Measurements from ENCODE around the gene CCDC148. TPM values are rescaled to one million over a fixed set of nuclear protein-coding genes. Genes with fewer than 3 reads are reported as not detected.
"Not testable (repeated sequence)": the region's sequence is repeated elsewhere in the genome, so short reads cannot be mapped to it uniquely, and the experiment has no call there.

CCDC148 gene
- polyA plus RNA-seq, 2 donors, result 0.13 to 0.29 TPM

DNA sequence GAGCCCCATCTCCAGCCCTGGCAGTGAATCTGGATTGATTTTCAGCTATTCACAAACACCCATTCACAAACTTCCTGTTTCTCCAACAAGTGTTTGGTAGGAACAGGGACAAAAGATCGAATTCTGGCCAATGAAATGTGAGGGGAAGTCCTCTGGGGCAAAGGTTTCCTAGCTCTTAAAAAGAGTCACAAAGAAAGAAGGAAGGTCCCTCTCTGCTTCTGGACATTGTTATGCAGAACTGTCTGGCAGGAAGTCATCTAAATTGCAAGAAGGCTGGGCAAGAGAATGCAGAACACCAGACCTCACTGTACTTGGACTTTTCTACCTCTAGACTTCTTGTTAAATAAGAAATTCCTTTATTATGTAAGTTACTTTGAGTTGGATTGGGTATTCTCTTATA, 137.3 kb downstream of the CCDC148 start:
- Histone ChIP-seq H3K27ac (ENCODE audit: low read depth in 2 of 2, low read length in 1 of 2) (no peak overlapping the region), H3K27me3 (ENCODE audit: control insufficient read depth in 1 of 2, insufficient read depth in 2 of 2, low read length in 2 of 2) (no peaks in the 10 kb centered on the region), H3K4me1 (ENCODE audit: control insufficient read depth in 2 of 2, insufficient read depth in 2 of 2, low read length in 1 of 2) (no peaks in the 10 kb centered on the region), H3K36me3 (ENCODE audit: control insufficient read depth in 2 of 2, insufficient read depth in 2 of 2, low read length in 1 of 2) (no peaks in the 10 kb centered on the region), H3K9me3 (ENCODE audit: control insufficient read depth in 2 of 2, insufficient read depth in 1 of 2, low read depth in 1 of 2, low read length in 1 of 2) (no peaks in the 10 kb centered on the region), H3K4me3 (ENCODE audit: low read depth in 1 of 2, low read length in 2 of 2) (no peak overlapping the region)
- 44 to 61% methylated on average over 1 of the region's 1 CpG for WGBS, 2 donors

DNA sequence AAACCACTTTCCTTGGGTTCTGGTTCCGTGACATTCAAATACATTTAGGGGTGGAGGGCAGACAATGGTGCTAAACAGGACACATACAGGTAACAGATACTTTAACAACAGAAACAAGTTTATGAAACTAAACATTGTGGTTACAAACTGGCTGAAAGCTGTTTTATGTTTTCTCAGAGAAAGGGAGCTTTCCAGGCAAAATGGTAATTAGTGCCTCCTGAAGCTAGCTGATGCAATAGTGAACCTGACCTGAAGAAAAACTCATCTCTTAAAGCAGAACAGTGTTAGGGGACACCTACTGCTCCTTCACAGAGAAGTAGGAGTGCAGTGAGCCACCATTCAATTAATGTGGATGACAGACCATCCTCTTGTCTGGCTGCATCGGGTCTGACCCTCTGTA, 138.9 kb downstream of the CCDC148 start:
- Histone ChIP-seq H3K36me3 (ENCODE audit: control insufficient read depth in 2 of 2, insufficient read depth in 2 of 2, low read length in 1 of 2) (no peaks in the 10 kb centered on the region), H3K4me3 (ENCODE audit: low read depth in 1 of 2, low read length in 2 of 2) (no peak overlapping the region), H3K9me3 (ENCODE audit: control insufficient read depth in 2 of 2, insufficient read depth in 1 of 2, low read depth in 1 of 2, low read length in 1 of 2) (no peaks in the 10 kb centered on the region), H3K4me1 (ENCODE audit: control insufficient read depth in 2 of 2, insufficient read depth in 2 of 2, low read length in 1 of 2) (no peaks in the 10 kb centered on the region), H3K27me3 (ENCODE audit: control insufficient read depth in 1 of 2, insufficient read depth in 2 of 2, low read length in 2 of 2) (no peaks in the 10 kb centered on the region), H3K27ac (ENCODE audit: low read depth in 2 of 2, low read length in 1 of 2) (no peak overlapping the region)
- WGBS, 2 donors, result 87 to 96% methylated on average over 2 of the region's 2 CpGs

DNA sequence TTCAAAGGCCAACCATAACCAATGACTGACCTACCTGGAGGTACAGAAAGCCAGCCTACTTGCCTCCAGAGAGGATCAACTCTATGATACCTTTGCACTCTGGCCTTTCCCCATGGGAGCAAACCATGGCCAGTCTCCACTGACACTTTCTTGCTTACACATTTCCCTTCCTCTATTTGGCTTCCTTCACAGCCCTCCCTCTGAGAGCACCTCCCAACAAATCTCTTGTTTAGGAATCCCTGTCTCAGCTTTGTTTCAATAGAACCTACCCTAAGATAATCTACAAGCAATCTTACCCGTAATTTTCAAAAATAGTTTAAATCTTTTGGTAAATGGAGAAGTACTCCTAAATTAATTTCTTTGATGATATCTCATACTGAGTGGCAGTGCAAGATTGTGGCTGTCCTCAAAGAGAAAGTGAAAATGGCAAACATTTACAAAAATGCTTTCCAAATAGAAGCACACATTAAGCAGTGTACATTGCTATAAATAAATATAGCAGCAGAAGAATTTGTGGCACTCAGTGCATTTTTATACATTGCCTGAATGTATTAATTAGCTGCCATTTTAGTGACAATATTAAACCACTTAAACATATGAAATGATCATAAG, 140.6 kb downstream of the CCDC148 start:
- no peaks in the 10 kb centered on the region for H3K9me3 ChIP-seq (ENCODE audit: control insufficient read depth in 2 of 2, insufficient read depth in 1 of 2, low read depth in 1 of 2, low read length in 1 of 2)
- H3K36me3 ChIP-seq (ENCODE audit: control insufficient read depth in 2 of 2, insufficient read depth in 2 of 2, low read length in 1 of 2), result no peaks in the 10 kb centered on the region
- 65 to 75% methylated on average over 1 of the region's 1 CpG for WGBS, 2 donors
- no peaks in the 10 kb centered on the region for H3K4me1 ChIP-seq (ENCODE audit: control insufficient read depth in 2 of 2, insufficient read depth in 2 of 2, low read length in 1 of 2)
- no peaks in the 10 kb centered on the region for H3K27me3 ChIP-seq (ENCODE audit: control insufficient read depth in 1 of 2, insufficient read depth in 2 of 2, low read length in 2 of 2)
- no peak overlapping the region for H3K27ac ChIP-seq (ENCODE audit: low read depth in 2 of 2, low read length in 1 of 2)
- H3K4me3 ChIP-seq (ENCODE audit: low read depth in 1 of 2, low read length in 2 of 2), result no peak overlapping the region

DNA sequence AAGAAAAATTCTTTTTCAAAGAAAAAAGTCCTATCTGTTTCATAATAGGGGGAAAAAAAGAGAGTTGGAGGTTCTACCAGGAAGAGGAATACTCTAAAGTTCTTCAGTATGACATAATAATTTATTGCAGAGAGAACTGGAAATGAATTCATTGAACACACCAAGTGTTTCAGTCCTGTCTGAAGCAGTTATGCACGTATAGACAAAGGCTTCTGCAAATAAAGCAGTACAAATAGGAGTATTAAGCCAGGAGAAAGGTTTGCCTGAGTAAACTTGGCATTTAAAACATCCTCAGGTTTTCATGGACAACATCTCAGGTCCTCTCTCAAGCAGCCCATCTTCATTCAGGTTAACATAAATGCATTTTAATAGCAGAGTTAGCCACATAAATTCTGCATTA, 141.6 kb downstream of the CCDC148 start:
- Histone ChIP-seq H3K4me1 (ENCODE audit: control insufficient read depth in 2 of 2, insufficient read depth in 2 of 2, low read length in 1 of 2) (no peaks in the 10 kb centered on the region), H3K27me3 (ENCODE audit: control insufficient read depth in 1 of 2, insufficient read depth in 2 of 2, low read length in 2 of 2) (no peaks in the 10 kb centered on the region), H3K9me3 (ENCODE audit: control insufficient read depth in 2 of 2, insufficient read depth in 1 of 2, low read depth in 1 of 2, low read length in 1 of 2) (no peaks in the 10 kb centered on the region), H3K36me3 (ENCODE audit: control insufficient read depth in 2 of 2, insufficient read depth in 2 of 2, low read length in 1 of 2) (no peaks in the 10 kb centered on the region), H3K4me3 (ENCODE audit: low read depth in 1 of 2, low read length in 2 of 2) (no peak overlapping the region), H3K27ac (ENCODE audit: low read depth in 2 of 2, low read length in 1 of 2) (no peak overlapping the region)
- 30 to 42% methylated on average over 1 of the region's 1 CpG for WGBS, 2 donors

DNA sequence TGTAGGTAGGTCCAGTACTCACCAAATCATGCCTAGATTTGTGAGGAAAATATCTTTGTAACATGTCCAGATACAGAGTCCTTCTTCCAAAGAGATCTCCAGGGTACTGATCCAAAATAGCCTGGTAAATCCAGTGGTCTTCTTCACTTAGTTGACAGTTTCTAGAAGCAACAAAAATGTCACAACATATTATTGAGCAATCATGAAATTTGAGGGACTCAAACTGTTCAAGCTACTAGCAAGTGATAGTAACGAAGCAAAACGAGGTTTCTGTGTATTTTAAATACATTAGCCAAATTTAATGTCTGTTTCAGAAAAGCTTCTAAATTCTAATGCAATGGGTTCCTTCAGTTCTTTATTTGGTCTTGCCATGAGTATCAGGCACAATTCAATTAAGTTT, 142.8 kb downstream of the CCDC148 start:
- H3K27me3 ChIP-seq (ENCODE audit: control insufficient read depth in 1 of 2, insufficient read depth in 2 of 2, low read length in 2 of 2), result no peaks in the 10 kb centered on the region
- no peaks in the 10 kb centered on the region for H3K36me3 ChIP-seq (ENCODE audit: control insufficient read depth in 2 of 2, insufficient read depth in 2 of 2, low read length in 1 of 2)
- no peak overlapping the region for H3K27ac ChIP-seq (ENCODE audit: low read depth in 2 of 2, low read length in 1 of 2)
- no peaks in the 10 kb centered on the region for H3K9me3 ChIP-seq (ENCODE audit: control insufficient read depth in 2 of 2, insufficient read depth in 1 of 2, low read depth in 1 of 2, low read length in 1 of 2)
- no peak overlapping the region for H3K4me3 ChIP-seq (ENCODE audit: low read depth in 1 of 2, low read length in 2 of 2)
- WGBS, 2 donors, result 82 to 84% methylated on average over 2 of the region's 2 CpGs
- H3K4me1 ChIP-seq (ENCODE audit: control insufficient read depth in 2 of 2, insufficient read depth in 2 of 2, low read length in 1 of 2), result no peaks in the 10 kb centered on the region

DNA sequence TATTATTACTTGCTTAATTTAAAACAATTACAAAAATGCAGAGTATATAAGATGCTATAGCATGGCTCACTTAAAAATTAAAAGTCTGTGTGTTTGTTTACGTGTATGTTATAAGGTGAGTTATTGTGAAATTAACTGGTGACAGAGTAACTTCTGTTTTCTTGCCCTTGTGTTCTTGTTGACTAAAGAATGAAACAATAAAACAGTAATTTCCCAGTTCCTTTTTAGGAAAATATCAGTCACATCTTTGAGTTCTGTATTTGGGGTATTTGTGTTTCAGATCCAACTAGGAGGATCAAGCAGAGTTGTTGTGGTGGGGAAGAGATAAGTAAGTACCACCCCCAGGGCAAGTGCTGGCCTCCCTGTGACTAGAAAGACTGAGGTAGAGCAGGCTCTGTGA, 143.6 kb downstream of the CCDC148 start:
- Histone ChIP-seq H3K9me3 (ENCODE audit: control insufficient read depth in 2 of 2, insufficient read depth in 1 of 2, low read depth in 1 of 2, low read length in 1 of 2) (no peaks in the 10 kb centered on the region), H3K27me3 (ENCODE audit: control insufficient read depth in 1 of 2, insufficient read depth in 2 of 2, low read length in 2 of 2) (no peaks in the 10 kb centered on the region), H3K27ac (ENCODE audit: low read depth in 2 of 2, low read length in 1 of 2) (no peak overlapping the region), H3K36me3 (ENCODE audit: control insufficient read depth in 2 of 2, insufficient read depth in 2 of 2, low read length in 1 of 2) (no peaks in the 10 kb centered on the region), H3K4me1 (ENCODE audit: control insufficient read depth in 2 of 2, insufficient read depth in 2 of 2, low read length in 1 of 2) (no peaks in the 10 kb centered on the region), H3K4me3 (ENCODE audit: low read depth in 1 of 2, low read length in 2 of 2) (no peak overlapping the region)
- WGBS, 2 donors, result 85 to 94% methylated on average over 1 of the region's 1 CpG

DNA sequence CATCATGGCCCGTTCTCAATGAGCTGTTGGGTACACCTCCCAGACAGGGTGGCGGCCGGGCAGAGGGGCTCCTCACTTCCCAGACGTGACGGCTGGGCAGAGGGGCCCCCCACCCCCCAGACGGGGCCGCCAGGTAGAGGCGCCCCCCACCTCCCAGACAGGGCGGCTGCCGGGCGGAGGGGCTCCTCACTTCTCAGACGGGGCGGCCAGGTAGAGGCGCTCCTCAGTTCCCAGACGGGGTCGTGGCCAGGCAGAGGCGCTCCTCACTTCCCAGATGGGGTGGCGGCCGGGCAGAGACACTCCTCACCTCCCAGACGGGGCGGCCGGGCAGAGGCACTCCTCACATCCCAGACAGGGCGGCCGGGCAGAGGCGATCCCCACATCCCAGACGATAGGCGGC, 146.1 kb downstream of the CCDC148 start:
- not testable (repeated sequence) for H3K9me3 ChIP-seq (ENCODE audit: control insufficient read depth in 2 of 2, insufficient read depth in 1 of 2, low read depth in 1 of 2, low read length in 1 of 2); H3K27ac ChIP-seq (ENCODE audit: low read depth in 2 of 2, low read length in 1 of 2); H3K4me3 ChIP-seq (ENCODE audit: low read depth in 1 of 2, low read length in 2 of 2); H3K36me3 ChIP-seq (ENCODE audit: control insufficient read depth in 2 of 2, insufficient read depth in 2 of 2, low read length in 1 of 2); H3K27me3 ChIP-seq (ENCODE audit: control insufficient read depth in 1 of 2, insufficient read depth in 2 of 2, low read length in 2 of 2); H3K4me1 ChIP-seq (ENCODE audit: control insufficient read depth in 2 of 2, insufficient read depth in 2 of 2, low read length in 1 of 2)
- 96 to 97% methylated on average over 26 to 27 of the region's 27 CpGs for WGBS, 2 donors

DNA sequence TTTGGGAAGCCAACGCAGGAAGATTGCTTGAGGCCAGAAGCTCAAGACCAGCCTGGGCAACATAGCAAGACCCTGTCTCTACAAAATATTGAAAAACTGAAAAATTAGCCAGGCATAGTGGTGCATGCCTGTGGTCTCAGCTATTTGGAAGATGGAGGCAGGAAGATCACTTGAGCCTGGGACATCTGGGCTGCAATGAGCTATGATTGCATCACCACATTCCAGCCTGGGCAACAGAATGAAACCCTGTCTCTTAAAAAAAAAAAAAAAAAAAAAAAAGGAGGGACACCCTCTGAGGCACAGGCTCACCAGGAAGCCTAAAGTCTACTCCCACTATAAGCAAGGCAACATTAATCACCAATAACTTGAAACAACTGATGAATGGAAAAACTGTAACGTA, 151.1 kb downstream of the CCDC148 start:
- H3K27ac ChIP-seq (ENCODE audit: low read depth in 2 of 2, low read length in 1 of 2), result no peak overlapping the region
- H3K27me3 ChIP-seq (ENCODE audit: control insufficient read depth in 1 of 2, insufficient read depth in 2 of 2, low read length in 2 of 2), result no peaks in the 10 kb centered on the region
- H3K4me1 ChIP-seq (ENCODE audit: control insufficient read depth in 2 of 2, insufficient read depth in 2 of 2, low read length in 1 of 2), result no peaks in the 10 kb centered on the region
- H3K36me3 ChIP-seq (ENCODE audit: control insufficient read depth in 2 of 2, insufficient read depth in 2 of 2, low read length in 1 of 2), result no peaks in the 10 kb centered on the region
- no peak overlapping the region for H3K4me3 ChIP-seq (ENCODE audit: low read depth in 1 of 2, low read length in 2 of 2)
- H3K9me3 ChIP-seq (ENCODE audit: control insufficient read depth in 2 of 2, insufficient read depth in 1 of 2, low read depth in 1 of 2, low read length in 1 of 2), result no peaks in the 10 kb centered on the region
- 89 to 93% methylated on average over 2 of the region's 2 CpGs for WGBS, 2 donors

DNA sequence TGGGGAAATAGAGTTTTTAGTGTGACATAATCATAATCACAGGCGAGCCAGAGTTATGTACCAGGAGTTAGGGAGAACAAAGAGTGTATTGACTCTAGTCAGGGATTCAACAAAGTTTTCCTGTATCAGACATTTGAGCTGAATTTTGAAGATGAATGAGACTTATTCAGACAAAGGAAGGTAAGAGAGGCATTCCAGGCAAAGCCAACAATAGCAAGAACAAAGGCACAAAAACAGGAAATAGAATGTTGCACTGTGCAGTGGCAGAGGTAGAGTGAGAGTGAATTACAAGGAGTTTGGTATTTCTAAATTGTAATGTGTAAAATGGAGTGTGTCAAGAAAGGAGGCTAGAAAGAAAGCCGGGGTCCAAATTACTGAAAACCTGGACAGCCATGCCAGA, 156.2 kb downstream of the CCDC148 start:
- no peak overlapping the region for H3K4me3 ChIP-seq (ENCODE audit: low read depth in 1 of 2, low read length in 2 of 2)
- WGBS, 2 donors, result 81 to 86% methylated on average over 2 of the region's 2 CpGs
- no peaks in the 10 kb centered on the region for H3K9me3 ChIP-seq (ENCODE audit: control insufficient read depth in 2 of 2, insufficient read depth in 1 of 2, low read depth in 1 of 2, low read length in 1 of 2)
- H3K27ac ChIP-seq (ENCODE audit: low read depth in 2 of 2, low read length in 1 of 2), result no peak overlapping the region
- H3K36me3 ChIP-seq (ENCODE audit: control insufficient read depth in 2 of 2, insufficient read depth in 2 of 2, low read length in 1 of 2), result no peaks in the 10 kb centered on the region
- H3K4me1 ChIP-seq (ENCODE audit: control insufficient read depth in 2 of 2, insufficient read depth in 2 of 2, low read length in 1 of 2), result no peaks in the 10 kb centered on the region
- no peaks in the 10 kb centered on the region for H3K27me3 ChIP-seq (ENCODE audit: control insufficient read depth in 1 of 2, insufficient read depth in 2 of 2, low read length in 2 of 2)

DNA sequence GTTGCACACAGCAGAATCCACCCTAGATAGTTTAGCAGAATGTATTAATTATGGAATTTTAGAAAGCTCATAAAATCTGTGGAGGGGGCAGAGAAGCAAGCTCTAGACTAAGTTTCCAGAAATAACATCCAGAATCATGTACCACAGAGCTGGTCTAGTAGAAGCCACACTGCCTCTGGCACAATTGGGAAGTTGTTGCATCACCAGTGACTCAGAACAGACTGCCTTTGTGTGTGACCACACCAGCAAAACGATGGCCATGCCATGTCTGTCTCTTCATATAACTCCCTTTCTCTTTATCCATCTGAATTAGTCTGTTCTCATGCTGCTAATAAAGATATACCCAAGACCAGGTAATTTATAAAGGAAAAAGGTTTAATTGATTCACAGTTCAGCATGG, 158.9 kb downstream of the CCDC148 start:
- H3K4me1 ChIP-seq (ENCODE audit: control insufficient read depth in 2 of 2, insufficient read depth in 2 of 2, low read length in 1 of 2), result no peaks in the 10 kb centered on the region
- H3K27me3 ChIP-seq (ENCODE audit: control insufficient read depth in 1 of 2, insufficient read depth in 2 of 2, low read length in 2 of 2), result no peaks in the 10 kb centered on the region
- 35 to 56% methylated on average over 1 of the region's 1 CpG for WGBS, 2 donors
- no peaks in the 10 kb centered on the region for H3K9me3 ChIP-seq (ENCODE audit: control insufficient read depth in 2 of 2, insufficient read depth in 1 of 2, low read depth in 1 of 2, low read length in 1 of 2)
- H3K4me3 ChIP-seq (ENCODE audit: low read depth in 1 of 2, low read length in 2 of 2), result no peak overlapping the region
- no peaks in the 10 kb centered on the region for H3K36me3 ChIP-seq (ENCODE audit: control insufficient read depth in 2 of 2, insufficient read depth in 2 of 2, low read length in 1 of 2)
- no peak overlapping the region for H3K27ac ChIP-seq (ENCODE audit: low read depth in 2 of 2, low read length in 1 of 2)
